Measurements from ENCODE around the gene RC3H1. TPM values are rescaled to one million over a fixed set of nuclear protein-coding genes. Genes with fewer than 3 reads are reported as not detected.

RC3H1 gene
- total and polyA plus RNA-seq, 2 of the 13 experiments (the other 11 are each of a cell fraction or from before 2014, with no cell fraction given): 11.2 to 19.6 TPM

- TF ChIP-seq ZNF777 (CRISPR knock-in tag; IDR thresholded peaks at IDR 0.05) (no peak), ZNF44 (CRISPR knock-in tag; IDR thresholded peaks at IDR 0.05) (no peak), ZMAT3 (CRISPR knock-in tag; conservative IDR thresholded peaks at IDR 0.05) (no peak), GABPB1 (CRISPR knock-in tag; IDR thresholded peaks at IDR 0.05) (no peak), ATF7-NPFF (CRISPR knock-in tag; IDR thresholded peaks at IDR 0.05; ENCODE audit: low read depth) (0 out of 2 replicates have a peak, but pooled peaks have one; percentile 37), ZNF407 (CRISPR knock-in tag; IDR thresholded peaks at IDR 0.05; ENCODE audit: not compliant biosample characterization) (no peak), ZNF546 (CRISPR knock-in tag; conservative IDR thresholded peaks at IDR 0.05) (no peak), MIER3 (CRISPR knock-in tag; IDR thresholded peaks at IDR 0.05; ENCODE audit: borderline replicate concordance) (no peak), CREB1 (IDR thresholded peaks at IDR 0.05) (no peak), CREB1 (CRISPR knock-in tag; IDR thresholded peaks at IDR 0.05) (no peak), ZNF841 (CRISPR knock-in tag; IDR thresholded peaks at IDR 0.05; ENCODE audit: borderline replicate concordance) (no peak), ZNF567 (CRISPR knock-in tag; IDR thresholded peaks at IDR 0.05; ENCODE audit: borderline replicate concordance) (no peak), RFXANK (CRISPR knock-in tag; IDR thresholded peaks at IDR 0.05) (no peak), ZZZ3 (CRISPR knock-in tag; IDR thresholded peaks at IDR 0.05; ENCODE audit: borderline replicate concordance) (no peak), NFYB (CRISPR knock-in tag; IDR thresholded peaks at IDR 0.05) (no peak), ZBTB8A (CRISPR knock-in tag; IDR thresholded peaks at IDR 0.05; ENCODE audit: borderline replicate concordance, low read depth) (no peak), SALL1 (CRISPR knock-in tag; IDR thresholded peaks at IDR 0.05) (no peak; the same call in 1 of the 2 replicates), ZNF557 (CRISPR knock-in tag; IDR thresholded peaks at IDR 0.05) (no peak)
- TF ChIP-seq, protein P1, sequence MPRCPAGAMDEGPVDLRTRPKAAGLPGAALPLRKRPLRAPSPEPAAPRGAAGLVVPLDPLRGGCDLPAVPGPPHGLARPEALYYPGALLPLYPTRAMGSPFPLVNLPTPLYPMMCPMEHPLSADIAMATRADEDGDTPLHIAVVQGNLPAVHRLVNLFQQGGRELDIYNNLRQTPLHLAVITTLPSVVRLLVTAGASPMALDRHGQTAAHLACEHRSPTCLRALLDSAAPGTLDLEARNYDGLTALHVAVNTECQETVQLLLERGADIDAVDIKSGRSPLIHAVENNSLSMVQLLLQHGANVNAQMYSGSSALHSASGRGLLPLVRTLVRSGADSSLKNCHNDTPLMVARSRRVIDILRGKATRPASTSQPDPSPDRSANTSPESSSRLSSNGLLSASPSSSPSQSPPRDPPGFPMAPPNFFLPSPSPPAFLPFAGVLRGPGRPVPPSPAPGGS (CRISPR knock-in tag; IDR thresholded peaks at IDR 0.05): no peak; the same call in 1 of the 2 replicates
- TF ChIP-seq, protein P2, sequence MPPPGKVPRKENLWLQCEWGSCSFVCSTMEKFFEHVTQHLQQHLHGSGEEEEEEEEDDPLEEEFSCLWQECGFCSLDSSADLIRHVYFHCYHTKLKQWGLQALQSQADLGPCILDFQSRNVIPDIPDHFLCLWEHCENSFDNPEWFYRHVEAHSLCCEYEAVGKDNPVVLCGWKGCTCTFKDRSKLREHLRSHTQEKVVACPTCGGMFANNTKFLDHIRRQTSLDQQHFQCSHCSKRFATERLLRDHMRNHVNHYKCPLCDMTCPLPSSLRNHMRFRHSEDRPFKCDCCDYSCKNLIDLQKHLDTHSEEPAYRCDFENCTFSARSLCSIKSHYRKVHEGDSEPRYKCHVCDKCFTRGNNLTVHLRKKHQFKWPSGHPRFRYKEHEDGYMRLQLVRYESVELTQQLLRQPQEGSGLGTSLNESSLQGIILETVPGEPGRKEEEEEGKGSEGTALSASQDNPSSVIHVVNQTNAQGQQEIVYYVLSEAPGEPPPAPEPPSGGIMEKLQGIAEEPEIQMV (CRISPR knock-in tag; IDR thresholded peaks at IDR 0.05; ENCODE audit: low read depth): no peak
- TF ChIP-seq, protein P3, sequence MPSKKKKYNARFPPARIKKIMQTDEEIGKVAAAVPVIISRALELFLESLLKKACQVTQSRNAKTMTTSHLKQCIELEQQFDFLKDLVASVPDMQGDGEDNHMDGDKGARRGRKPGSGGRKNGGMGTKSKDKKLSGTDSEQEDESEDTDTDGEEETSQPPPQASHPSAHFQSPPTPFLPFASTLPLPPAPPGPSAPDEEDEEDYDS (CRISPR knock-in tag; IDR thresholded peaks at IDR 0.05): no peak
Observed at GRCh38 chr1:174021591-174022079, 522 bp downstream of the RC3H1 start (continued).

All from HepG2 (cell line).